HUDEP-2 (cell line): ENCODE results near the gene GOLGA6D.
"Not testable (repeated sequence)": the region's sequence is repeated elsewhere in the genome, so short reads cannot be mapped to it uniquely, and the experiment has no call there.

Source experiments
- DNase-seq, 76 experiments: peaks; one replicate each; lab custom pipeline; 2025; ENCODE audit not compliant: unreplicated experiment in 76 of 76; lab: John Stamatoyannopoulos, UW

GOLGA6D gene, protein sequence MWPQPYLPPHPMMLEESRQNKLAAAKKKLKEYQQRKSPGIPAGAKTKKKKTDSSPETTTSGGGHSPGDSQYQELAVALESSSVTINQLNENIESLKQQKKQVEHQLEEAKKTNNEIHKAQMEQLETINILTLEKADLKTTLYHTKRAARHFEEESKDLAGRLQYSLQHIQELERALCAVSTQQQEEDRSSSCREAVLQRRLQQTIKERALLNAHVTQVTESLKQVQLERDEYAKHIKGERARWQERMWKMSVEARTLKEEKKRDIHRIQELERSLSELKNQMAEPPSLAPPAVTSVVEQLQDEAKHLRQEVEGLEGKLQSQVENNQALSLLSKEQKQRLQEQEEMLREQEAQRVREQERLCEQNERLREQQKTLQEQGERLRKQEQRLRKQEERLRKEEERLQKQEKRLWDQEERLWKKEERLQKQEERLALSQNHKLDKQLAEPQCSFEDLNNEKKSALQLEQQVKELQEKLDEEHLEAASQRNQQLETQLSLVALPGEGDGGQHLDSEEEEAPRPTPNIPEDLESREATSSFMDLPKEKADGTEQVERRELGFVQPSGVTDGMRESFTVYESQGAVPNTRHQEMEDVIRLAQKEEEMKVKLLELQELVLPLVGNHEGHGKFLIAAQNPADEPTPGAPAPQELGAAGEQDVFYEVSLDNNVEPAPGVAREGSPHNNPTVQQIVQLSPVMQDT

DNA sequence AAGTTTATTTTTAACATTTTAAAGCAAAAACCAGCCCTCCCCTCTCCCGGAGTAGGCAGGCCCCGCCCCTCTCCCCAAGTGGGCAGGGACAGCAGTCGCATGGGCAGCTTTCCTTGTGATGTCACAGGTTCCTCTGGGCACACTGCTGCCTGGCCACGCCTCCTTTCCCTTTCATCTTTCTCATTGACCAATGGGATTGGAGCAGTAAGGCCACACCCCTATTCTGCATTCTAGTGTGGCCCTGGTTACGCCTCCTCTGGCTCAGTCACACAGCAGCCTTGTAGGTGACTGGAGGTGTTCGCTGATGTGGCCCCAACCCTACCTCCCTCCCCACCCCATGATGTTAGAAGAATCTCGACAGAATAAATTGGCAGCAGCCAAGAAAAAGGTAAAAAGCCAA lies at the start of gene GOLGA6D:
Gene GOLGA6D, plus strand, starts transcription at position 264 of the 400 bp plus-strand sequence. Its CDS starts 41 bp downstream, at position 305.
- not testable (repeated sequence) for DNase-seq

DNA sequence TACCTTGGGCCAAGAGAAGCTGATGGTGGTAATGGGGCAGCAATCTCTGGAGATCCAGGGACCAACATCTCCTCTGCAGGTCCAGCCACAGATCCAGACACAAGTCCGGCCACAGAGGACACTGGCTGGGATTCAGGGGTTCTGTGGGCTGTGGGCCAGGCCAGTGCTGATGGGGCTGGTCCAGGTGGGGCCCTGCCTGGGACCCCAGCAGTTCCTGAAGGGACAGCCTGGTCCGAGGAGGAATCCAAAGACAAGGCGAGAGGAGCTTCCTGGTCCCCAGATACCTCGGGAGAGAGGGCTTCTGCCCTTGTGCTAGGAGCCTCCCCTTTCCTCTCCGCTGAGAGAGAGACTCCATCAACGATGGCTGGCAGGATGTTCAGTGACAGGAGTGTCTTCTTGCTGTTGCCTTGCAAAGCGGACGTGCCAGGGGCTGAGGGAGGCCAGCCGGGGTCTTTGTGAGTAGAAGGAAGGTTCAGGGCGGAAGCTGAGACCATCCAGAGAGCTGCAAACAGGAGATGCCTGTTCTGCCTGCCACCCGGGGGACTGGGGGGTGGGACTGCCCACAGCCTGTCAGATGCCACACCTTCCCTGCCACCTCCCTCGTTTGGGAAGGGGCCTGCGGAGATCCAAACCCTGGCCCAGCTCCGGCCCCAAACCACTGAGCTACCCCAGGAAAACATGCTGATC lies 49.0 kb upstream of the GOLGA6D start:
- no peak for DNase-seq

DNA sequence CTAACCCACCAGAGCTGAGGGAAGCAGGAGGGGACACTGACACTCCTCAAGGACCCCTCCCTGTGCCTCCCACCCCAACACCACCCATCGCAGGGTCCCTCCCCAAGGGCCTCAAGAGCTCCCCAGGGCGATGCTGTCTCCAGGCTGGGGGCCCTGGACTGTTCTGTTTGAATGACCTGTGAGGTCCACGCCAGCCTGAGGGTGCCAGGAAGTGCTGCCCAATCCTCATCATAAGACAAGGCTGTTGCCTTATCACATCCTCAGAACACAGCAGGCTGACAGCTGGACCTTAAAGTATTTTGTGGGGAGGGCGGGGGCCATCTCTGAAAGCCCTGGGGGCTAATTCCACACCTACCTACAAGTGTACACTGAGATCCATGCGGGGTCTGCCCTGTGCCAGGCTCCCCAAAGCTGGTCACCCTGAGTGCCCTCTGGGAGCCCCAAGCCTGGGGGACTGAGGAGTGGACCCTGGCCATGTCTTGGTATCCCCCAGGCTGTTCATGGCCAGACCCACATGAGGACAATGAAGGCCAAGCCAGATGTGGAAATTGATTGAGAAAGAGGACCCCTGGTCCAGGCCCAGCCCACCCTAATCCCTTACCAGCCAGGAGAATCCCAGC lies 48.3 kb upstream of the GOLGA6D start:
- DNase-seq, result no peak

DNA sequence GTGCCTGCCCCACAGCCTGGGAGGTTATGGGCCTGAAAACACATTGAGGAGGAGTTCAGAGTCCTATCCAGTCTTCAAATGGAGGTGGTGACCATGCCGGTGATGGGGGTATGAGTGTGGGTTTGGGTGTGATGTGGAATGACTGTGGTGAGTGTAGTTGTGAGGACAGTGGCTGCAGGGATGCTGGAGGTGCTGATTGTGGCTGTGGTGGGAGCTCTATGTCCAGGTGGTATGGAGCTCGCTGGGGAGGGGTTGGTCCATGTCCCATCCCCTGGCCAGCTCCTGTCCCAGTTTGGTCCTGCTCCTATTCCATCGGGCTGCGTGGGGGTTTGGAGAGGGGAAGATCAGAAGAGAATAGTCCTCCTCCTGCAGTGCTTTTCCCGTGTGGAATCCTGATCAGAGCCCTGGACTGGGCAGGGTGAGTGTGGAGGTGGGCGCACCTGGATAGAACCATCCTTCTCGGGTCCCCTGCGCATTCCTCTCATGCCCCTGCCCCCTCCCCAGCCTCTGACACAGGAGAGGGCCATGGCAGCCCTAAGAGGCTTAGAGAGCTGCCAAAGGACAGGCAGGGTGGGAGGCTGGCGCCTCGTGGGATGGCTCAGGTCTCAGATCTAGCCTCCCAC lies 47.5 kb upstream of the GOLGA6D start:
- no peak for DNase-seq

DNA sequence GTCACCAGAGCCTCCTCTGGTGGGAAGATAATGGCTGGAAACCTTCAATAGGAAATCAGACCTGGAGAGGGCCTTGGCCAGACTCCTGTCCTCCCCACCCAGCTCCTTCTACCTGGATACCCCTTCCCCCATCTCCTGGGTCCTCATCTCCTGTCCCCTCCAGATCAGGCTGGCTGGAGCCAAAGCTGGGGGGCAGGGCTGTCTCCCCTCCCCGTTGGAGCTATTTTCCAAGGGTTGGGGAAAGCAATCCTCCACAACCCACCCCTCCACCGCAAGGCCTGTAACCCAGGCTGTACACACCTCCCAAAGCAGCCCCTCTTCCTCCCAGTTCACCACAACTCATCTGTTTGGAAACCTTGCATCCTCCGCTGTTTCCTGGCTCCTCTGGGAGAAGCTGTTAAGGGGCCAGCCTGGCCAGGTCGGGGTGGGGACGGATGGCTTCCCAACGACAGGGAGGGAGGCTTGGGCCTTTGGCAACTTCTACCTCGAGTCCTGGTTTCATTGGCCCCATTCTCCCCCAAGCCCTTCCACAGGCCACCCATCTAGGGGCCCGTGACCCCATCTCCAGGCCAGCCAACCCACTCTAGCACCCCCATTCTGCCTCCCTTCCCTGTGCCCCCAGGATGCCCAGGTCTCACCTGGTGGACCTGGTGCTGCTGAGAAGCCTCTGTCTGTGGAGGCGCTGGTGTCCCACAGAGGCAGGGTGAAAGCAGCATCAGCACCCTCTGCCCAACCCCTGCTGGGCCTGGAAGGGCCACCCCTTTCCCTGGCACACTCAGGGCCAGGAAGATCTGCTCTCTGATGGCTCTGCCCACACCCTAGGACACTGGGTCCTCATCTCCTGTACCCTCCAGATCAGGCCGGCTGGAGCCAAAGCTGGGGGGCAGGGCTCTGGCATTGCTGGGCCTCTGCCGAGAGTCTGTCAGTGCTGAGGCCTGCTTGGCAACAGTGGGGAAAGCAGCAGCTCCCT lies 46.6 kb upstream of the GOLGA6D start:
- DNase-seq, result no peak

DNA sequence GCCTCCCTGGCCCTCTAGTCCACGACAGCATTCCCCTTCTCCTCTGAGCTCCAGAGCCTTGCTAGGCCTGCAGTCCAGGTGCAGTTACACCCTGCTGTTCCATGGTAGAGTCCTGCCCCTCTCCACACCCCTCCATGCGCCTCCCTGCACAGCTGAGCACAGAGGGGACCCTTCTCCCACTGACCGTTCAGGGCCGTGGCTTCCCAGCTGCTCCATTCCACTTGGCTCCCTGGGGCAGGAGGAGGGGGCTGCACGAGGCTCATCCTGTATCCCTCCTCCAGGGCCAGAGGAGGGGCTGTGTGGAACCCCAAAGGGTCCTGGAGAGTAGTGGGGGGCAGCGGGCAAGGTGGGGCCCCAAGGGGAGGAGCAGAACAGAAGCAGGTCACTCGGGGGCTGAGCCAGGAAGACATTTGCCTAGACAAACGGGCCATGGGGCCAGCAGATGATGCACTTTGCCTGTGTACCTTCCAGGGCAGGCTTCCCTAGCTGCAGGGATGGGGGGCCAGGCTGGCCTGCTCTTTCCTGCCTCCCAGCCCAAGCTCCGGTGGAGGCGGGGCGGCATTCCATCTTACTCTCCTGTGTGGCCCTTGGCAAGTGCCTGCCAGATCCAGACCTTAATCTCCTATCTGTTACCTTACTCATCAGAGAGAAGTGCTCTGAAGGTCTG lies 45.2 kb upstream of the GOLGA6D start:
- DNase-seq, result no peak

DNA sequence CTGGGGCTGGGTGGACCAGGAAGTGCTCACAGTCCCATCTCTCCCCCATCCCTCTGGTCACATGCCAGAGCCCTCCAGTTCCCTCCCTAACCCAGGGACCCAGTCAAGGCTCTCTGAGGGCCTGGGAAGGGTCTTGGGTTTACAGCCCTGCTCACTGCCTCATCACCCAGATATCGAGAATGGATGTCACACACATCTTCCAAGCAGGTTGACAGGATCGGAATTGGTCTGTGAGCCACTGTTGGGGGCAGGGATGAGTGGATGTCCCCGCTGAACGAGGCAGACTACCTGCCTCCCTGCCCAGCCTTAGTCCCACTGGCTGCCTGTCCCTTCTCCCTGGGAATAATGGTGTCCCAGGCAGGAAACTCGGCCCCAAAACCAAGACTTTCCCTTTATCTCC lies 44.5 kb upstream of the GOLGA6D start:
- no peak for DNase-seq

DNA sequence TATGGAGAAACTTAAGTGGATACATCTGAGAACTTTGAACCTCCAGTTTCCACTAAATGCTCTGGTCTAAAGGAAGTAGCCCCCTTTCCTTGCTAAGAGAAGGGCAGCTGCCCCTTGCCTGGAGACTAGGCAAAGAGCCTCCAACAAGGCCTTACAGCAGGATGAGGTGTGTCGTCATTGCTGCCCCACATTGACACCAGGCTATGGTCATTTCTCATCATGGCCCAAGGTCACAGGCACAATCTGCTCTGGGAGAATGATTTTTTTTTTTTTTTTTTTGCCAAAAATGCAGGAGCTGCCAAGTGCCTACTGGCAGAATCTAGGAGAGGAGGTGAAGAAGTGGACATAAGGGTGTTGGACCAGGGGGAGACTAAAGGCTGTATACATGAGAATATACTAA lies 36.9 kb upstream of the GOLGA6D start:
- not testable (repeated sequence) for DNase-seq

DNA sequence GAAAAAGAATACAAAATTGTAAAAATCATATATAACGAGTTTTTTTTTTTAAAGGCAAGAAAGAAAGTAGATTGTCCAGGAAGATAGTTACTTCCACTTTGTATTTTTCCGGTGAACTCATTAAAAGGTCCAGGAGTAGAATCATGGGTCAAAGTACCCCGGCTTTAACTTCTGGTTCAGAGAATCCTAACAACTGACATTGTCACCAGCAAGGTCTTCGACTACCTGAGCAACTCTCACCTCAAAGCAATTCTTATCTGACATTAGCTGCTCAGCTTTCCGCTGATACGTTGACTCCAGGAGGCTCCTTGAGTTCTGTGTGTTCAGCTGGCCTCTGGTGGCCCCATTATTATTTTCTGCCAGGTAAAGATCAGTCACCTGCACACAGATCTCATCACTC lies 33.6 kb upstream of the GOLGA6D start:
- DNase-seq, result not testable (repeated sequence)

DNA sequence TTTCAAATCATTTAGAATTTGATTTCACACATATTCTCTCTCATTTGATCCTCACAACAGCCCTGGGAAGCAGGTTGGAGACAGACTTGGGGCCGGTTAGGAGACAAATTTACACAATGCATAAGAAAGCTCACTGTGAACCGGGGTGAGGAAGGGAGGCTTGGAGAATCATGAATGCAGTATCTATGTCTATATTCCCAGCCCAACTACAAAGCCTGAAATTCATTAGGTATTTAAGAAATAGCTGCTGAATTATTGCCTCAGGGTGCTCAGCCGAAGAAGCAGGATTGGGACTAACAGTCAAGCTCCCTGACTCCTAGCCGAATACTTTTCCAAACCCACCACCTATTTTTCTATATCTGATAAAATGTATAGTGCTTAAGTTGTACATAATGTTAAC lies 32.9 kb upstream of the GOLGA6D start:
- no peak for DNase-seq

DNA sequence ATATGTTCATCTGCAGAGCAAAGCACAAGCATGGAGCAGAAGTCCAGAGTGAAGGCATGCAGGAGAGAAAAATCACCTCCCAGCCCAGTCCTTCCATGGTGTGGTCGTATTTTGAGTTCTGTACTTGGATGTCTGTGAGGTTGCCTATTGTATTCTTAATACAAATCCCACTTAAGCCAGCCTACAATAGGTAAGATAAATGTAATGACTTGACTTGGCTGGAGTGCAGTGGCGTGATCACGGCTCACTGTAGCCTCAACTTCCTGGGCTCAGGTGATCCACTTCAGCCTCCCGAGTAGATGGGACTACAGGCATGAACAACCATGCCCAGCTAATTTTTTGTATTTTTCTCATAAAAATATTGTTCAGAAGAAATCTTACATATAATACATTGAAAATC lies 31.3 kb upstream of the GOLGA6D start:
- DNase-seq, result not testable (repeated sequence)

DNA sequence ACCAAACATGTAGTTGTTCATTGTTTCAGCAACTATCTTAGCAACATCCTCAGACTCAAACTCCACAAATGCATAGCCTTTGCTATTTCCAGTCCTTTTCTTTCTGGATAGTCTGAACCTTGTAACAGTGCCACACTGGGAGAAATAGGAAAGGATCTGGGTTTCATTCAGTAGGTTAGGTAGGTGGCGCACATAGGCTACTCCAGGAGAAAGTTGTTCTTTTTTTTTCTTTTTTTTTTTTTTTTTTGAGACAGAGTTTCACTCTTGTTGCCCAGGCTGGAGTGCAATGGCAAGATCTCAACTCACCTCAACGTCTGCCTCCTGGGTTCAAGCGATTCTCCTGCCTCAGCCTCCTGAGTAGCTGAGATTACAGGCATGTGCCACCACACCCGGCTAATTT lies 30.4 kb upstream of the GOLGA6D start:
- not testable (repeated sequence) for DNase-seq

DNA sequence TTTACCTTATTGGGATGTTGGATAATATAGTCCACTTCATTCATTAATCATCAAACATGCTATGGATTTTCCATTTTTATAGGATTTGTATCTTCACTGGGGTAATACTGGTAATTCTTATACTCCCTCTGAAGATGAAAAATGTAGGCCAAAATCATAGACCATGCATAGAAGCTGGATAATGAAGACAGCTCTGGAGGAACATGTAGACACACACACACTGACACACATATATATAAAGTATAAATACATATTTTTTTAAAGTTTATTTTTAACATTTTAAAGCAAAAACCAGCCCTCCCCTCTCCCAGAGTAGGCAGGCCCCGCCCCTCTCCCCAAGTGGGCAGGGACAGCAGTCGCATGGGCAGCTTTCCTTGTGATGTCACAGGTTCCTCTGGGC lies 24.6 kb upstream of the GOLGA6D start, which contains the start of gene GOLGA6C:
Gene GOLGA6C, plus strand, starts transcription at position 301 of the 400 bp plus-strand sequence. CDS start 265 bp downstream, outside the sequence.
- DNase-seq, result not testable (repeated sequence)

DNA sequence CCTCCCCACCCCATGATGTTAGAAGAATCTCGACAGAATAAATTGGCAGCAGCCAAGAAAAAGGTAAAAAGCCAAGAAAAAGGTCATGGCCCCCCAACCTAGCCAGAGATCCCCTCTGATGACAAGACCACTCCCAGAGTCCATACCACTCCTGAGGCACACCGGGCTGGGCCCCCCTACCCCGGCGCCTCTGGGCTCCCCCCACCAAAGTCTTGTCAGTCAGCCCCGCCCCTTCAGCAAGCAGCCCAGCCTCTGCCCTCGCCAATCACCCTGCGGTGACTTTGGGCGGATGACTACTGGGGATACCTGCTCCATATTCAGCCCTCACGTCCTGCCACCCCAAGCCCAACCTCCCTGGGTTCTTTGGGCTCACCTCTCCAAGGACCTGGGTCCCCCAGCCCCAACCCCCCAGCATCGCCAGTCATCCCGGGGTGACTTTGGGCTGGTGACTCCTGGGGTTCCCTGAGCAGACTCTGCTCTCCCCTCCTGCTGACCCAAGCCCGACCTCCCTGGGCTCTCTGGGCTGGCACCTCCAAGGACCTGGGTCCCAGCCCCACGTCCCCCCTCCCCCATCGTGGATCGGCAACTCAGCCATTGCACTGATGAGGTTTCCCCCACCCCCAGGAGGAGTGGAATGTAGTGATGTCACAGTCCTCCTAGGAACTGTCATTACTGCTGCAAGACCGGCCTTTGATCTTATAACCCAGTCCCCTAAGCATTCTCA lies 23.9 kb upstream of the GOLGA6D start:
- DNase-seq, result not testable (repeated sequence)

DNA sequence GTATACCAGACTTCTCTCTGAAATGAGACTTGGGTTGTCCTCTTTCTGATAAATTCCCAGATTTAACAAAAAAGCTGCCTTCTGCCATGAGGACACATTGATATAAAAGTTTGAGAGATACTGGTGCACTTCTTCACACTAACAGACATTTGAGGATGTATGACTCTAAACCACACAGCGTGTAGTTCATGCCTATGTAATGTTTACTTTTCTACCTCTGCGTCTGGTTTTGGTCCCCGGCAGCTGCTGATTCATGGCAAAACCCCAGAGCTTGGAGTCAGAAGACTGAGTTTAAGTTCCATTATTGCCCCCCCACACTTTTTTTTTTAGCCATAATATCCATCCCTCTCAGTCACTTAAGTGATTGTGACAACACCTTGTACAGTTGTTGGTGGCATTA lies 22.8 kb upstream of the GOLGA6D start:
- DNase-seq, result not testable (repeated sequence)

DNA sequence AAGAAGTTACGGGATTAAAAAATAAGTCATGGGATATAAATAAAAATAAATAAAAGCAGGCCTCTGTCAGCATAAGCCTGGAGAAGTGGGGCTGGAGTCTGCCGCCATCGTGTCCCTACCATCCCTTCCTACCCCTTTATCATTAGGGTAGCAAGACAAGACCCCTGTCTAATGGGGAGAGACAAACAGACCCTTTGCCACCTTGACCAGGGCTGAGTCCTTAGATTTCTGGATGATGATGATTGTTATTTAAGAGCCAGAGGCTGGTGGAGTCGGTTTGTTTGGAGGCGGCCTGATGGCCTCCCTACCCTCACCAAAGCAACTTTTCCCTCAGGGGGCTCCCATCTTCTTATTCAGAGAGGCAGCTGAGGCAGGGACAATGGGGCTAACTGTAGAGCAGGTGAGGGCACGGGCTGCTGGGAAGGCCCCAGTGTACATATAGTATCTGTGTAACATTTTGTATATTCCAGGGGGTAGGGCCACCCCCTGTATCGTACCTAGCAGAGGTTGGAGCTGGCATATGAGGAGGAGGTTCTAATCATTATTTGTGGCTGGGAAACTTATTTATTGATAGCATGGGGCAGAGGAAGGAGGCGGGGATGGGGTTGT lies 8.8 kb upstream of the GOLGA6D start:
- DNase-seq, result not testable (repeated sequence)

DNA sequence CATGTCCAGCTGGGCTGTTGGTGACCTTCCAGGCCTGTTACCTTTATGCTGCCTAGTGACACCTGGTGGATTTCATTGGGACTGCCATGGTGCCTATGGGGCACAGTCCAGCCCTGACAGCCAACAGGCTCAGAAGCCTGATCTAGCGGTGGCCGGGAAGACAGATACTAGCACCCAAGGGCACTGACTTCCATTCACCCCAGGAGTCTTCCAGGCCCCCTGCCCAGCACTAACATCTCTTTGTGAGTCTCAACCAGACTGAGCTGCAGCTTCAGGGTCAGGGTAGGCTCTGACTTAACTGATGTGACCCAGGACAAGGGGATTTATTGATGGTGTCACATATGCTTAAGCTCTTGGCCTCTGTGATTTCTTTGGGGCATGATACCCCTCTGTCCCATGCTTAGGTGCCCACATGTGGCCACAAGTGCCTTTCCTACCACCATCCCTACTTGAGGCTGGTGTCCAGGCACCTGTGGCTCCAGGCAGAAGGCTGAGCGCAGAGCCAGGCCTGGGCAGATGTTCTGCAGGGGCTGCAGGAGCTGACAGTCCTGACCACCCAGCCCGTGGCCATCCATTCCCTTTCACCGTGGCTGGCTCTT lies 8.0 kb upstream of the GOLGA6D start:
- not testable (repeated sequence) for DNase-seq
